Thoracic aorta (tissue), 2 donors: ENCODE measurements around the gene SERPINE3. TPM values are rescaled to one million over a fixed set of nuclear protein-coding genes. Genes with fewer than 3 reads are reported as not detected.

Source experiments
- ATAC-seq: fragments of 150-250 bp; one replicate; pipeline ENCODE4 v1.8.0; 2017; ENCODE audit warnings: low read depth; ENCODE audit not compliant: insufficient number of reproducible peaks, low FRiP score
- DNase-seq: peaks from one replicate; pipeline ENCODE4 v3.0.0-alpha.2; 2020; ENCODE audit warnings: low spot score
- H3K27ac ChIP-seq, 2 donors: fragments of 200-600 bp; sonication (generic); 1 replicate in 1 of 2; 2 replicates in 1 of 2; pipeline ENCODE4 v1.5.1; 2016; ENCODE audit warnings: mild to moderate bottlenecking in 2 of 2, moderate library complexity in 2 of 2
- H3K27me3 ChIP-seq: fragments of 200-600 bp; sonication (generic); replicated peaks from 2 replicates; pipeline ENCODE4 v1.6.0; 2016; ENCODE audit warnings: mild to moderate bottlenecking; ENCODE audit not compliant: insufficient read depth
- H3K36me3 ChIP-seq: fragments of 200-600 bp; sonication (generic); one replicate; pipeline ENCODE4 v1.5.1; 2016
- H3K4me1 ChIP-seq, 2 donors: fragments of 200-600 bp; sonication (generic); 1 replicate in 1 of 2; 2 replicates in 1 of 2; pipeline versions ENCODE4 v1.5.1 to v1.6.0; 2016; ENCODE audit warnings: low read depth in 2 of 2, mild to moderate bottlenecking in 1 of 2; ENCODE audit not compliant: control insufficient read depth in 1 of 2
- H3K4me3 ChIP-seq: fragments of 200-600 bp; sonication (generic); 2 replicates; pipeline ENCODE4 v1.5.1; 2016; ENCODE audit warnings: mild to moderate bottlenecking
- H3K9me3 ChIP-seq: fragments of 200-600 bp; sonication (generic); 2 replicates; pipeline ENCODE4 v1.5.1; 2016
- total RNA-seq, 2 donors: library from RNA; depleted of rRNA; stranded (reverse); fragments of >200 nt; gene quantifications; one replicate each; pipeline versions ENCODE4 v1.1.0 to v1.2.3, GENCODE V29; 2016
- TF ChIP-seq, protein P1 (sequence below): fragments of 200-600 bp; sonication (generic); IDR thresholded peaks from one replicate; pipeline ENCODE4 v1.5.1; 2019; ENCODE audit warnings: antibody characterized with exemption

SERPINE3 gene
- under 1 TPM in 1 of 2 donors, not detected in 1; 0.68 TPM for total RNA-seq

DNA sequence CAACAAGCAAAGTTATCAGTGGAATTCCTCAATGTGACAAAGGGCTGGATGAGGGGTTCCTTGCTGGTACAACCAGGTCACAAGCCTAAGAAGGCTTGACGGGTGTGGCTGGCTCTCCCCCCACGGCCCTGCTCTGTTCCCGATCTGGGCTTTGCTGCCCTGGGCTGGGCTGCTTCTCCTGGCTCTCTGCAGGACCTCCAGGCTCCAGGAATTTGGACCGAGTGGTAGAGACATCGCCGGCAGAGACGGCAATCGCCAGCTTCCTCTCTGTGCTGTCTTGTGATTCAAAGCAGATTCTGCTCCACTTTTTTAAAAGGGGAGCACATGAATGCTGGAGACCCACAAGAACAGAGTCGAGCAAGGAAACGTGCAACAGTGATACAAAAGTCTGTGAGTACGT is at the start of gene SERPINE3:
TSS of gene SERPINE3 (plus strand) at position 338 of the 400 bp plus-strand sequence. CDS start 1,401 bp downstream, outside the sequence.
- Histone ChIP-seq H3K36me3 (no peaks in the 10 kb centered on the region), H3K4me3 (no peak within 1 kb of the TSS), H3K4me1 (no peaks in the 10 kb centered on the region), H3K27me3 (no peaks in the 10 kb centered on the region), H3K27ac (no peak within 1 kb of the TSS), H3K9me3 (no peaks in the 10 kb centered on the region)
- TF ChIP-seq, protein P1, sequence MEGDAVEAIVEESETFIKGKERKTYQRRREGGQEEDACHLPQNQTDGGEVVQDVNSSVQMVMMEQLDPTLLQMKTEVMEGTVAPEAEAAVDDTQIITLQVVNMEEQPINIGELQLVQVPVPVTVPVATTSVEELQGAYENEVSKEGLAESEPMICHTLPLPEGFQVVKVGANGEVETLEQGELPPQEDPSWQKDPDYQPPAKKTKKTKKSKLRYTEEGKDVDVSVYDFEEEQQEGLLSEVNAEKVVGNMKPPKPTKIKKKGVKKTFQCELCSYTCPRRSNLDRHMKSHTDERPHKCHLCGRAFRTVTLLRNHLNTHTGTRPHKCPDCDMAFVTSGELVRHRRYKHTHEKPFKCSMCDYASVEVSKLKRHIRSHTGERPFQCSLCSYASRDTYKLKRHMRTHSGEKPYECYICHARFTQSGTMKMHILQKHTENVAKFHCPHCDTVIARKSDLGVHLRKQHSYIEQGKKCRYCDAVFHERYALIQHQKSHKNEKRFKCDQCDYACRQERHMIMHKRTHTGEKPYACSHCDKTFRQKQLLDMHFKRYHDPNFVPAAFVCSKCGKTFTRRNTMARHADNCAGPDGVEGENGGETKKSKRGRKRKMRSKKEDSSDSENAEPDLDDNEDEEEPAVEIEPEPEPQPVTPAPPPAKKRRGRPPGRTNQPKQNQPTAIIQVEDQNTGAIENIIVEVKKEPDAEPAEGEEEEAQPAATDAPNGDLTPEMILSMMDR, result no peak
- ATAC-seq (no peak), DNase-seq (no peak)

DNA sequence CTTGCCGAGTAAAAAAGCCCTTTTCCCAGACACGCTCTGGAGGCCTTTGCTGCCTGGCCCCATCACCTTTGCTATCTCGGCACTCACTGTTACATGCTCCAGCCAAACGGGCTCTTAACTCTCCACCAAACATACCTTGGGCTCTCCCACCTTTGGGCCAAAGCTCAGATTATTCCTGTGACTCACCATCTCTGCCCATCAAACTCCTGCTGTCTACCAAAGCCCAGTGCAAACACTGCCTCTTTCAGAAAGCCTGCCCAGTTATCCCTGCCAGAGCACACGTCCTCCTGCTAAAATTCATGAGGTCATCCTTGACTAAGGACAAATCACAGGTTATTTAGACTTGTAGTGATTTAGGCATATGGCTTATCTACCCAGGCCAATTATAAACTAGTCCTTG is 48.1 kb upstream of the SERPINE3 start:
- Histone ChIP-seq H3K4me1 (peaks cover 11 to 26% of the 10 kb centered on the region in 2 donors), H3K27me3 (no peaks in the 10 kb centered on the region), H3K27ac (peak overlapping the region; percentile 69 to 78), H3K36me3 (no peaks in the 10 kb centered on the region), H3K9me3 (no peaks in the 10 kb centered on the region), H3K4me3 (no peak overlapping the region)
- DNase-seq (no peak), ATAC-seq (peak; percentile 76)
- TF ChIP-seq, protein P1, result no peak

DNA sequence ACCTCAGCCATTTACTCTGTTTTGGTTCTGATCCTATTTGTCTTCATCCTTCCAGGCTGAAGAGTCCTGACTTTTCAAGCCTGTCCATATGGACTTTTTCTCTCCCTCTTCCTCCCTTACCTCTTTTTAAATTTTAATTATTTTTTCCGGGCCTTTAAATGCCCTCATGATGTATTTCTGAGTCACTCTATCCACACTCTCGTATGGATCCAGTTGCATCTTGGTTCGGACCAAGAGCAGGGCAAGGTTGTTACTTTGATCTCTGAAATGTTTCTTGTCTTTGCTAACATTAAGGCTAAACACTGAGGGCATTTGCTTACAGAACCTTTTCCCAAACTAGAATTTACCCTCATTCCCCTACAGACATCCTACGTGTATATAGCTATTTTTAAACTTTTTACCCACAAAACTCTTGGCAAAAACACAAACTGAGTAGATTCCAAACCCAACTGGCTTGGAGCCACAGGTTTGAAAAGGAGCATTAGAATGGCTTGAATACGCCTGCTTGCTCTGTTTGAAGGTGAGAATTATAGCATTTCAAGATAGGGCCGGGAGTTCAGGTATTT is 47.4 kb upstream of the SERPINE3 start:
- no peaks in the 10 kb centered on the region for H3K36me3 ChIP-seq
- DNase-seq (no peak), ATAC-seq (no peak)
- TF ChIP-seq, protein P1, result no peak
- no peaks in the 10 kb centered on the region for H3K27me3 ChIP-seq
- H3K9me3 ChIP-seq, result no peaks in the 10 kb centered on the region
- H3K4me3 ChIP-seq, result peak overlapping the region; percentile 20
- H3K27ac ChIP-seq, result peak overlapping the region; percentile 69 to 78
- H3K4me1 ChIP-seq, result peaks cover 11 to 26% of the 10 kb centered on the region in 2 donors

DNA sequence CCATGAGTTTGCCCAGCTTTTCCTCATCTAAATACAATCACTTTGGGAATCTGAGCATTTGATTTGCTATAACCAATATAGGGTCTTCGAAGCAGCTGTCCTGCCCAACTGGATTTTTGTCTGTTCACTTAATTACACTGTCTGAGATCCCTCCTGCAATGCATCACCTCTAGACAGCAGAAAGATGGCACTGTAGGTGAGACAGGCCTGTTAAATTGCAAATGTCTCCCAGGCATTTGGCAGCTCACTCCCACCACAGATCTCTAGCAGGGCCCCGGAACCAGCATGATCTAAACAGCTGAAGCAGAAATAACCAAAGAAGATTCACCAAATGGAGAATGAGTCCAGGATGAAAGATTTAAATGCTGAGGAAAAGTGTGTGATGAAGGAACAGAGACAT is 41.9 kb upstream of the SERPINE3 start:
- H3K4me3 ChIP-seq, result no peak overlapping the region
- H3K27ac ChIP-seq, result no peak overlapping the region
- peaks cover under 1 to 4% of the 10 kb centered on the region in 2 donors for H3K4me1 ChIP-seq
- no peaks in the 10 kb centered on the region for H3K36me3 ChIP-seq
- DNase-seq (no peak), ATAC-seq (no peak)
- no peaks in the 10 kb centered on the region for H3K27me3 ChIP-seq
- TF ChIP-seq, protein P1, result no peak
- H3K9me3 ChIP-seq, result no peaks in the 10 kb centered on the region

DNA sequence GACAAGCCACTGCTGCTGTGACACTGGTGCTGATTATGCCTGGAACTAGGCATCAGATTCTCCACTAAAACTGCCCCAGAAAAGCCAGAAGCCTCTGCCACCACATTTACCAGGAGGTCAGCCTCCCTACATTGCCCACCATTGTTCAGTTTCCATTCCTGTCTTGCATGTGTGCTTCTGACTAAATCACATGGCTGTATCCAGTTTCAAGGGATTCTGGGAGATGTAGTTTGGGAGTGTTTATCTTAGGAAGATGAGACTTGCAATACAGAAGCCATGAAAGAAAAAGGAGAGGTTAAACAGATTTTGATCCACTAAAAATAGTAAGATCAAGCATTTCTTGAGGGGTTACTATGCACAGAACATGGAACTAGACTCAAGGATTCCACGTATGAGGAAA is 40.7 kb upstream of the SERPINE3 start:
- no peak overlapping the region for H3K4me3 ChIP-seq
- H3K9me3 ChIP-seq, result no peaks in the 10 kb centered on the region
- ATAC-seq (no peak), DNase-seq (no peak)
- H3K27ac ChIP-seq, result no peak overlapping the region
- H3K27me3 ChIP-seq, result no peaks in the 10 kb centered on the region
- H3K36me3 ChIP-seq, result no peaks in the 10 kb centered on the region
- TF ChIP-seq, protein P1, result no peak
- H3K4me1 ChIP-seq, result no peaks in the 10 kb centered on the region
